IMR-90 (cell line): ENCODE data around the gene UFSP1. TPM values are rescaled to one million over a fixed set of nuclear protein-coding genes. Genes with fewer than 3 reads are reported as not detected.

Source experiments
- ATAC-seq: fragments of 200-7000 bp; cut with Tn5 transposase; 2 replicates; pipeline ENCODE4 v1.9.1; 2020; ENCODE audit warnings: low read depth, mild to moderate bottlenecking, moderate library complexity
- BruUV-seq: library from RNA; stranded (reverse); fragments of 400-500 nt; replicated peaks from 2 replicates; lab custom pipeline; 2021; lab: Mats Ljungman, UMichigan
- CTCF ChIA-PET: fragments of 300-600 bp; formaldehyde crosslinking; extraction: SDS; loops from one replicate; lab custom pipeline; 2021; ENCODE audit warnings: antibody characterized with exemption; lab: Yijun Ruan, JAX
- POLR2A ChIA-PET: fragments of 300-600 bp; sonication (Branson Sonifier 250); formaldehyde crosslinking; loops from one replicate; lab custom pipeline; 2022; ENCODE audit warnings: antibody characterized with exemption; ENCODE audit not compliant: unreplicated experiment; lab: Charles Lee
- DNase-seq: peaks from one replicate; pipeline ENCODE4 v3.0.0; 2013
- H2AFZ ChIP-seq: replicated peaks from 2 replicates; pipeline ENCODE3; 2013; ENCODE audit warnings: low read length, mild to moderate bottlenecking; ENCODE audit not compliant: poor library complexity
- H2AK5ac ChIP-seq: 2 replicates; pipeline ENCODE4 v1.6.1; 2013; ENCODE audit warnings: low read depth, low read length, inconsistent platforms
- H2AK9ac ChIP-seq: replicated peaks from 2 replicates; pipeline ENCODE3; 2013; ENCODE audit warnings: mild to moderate bottlenecking, low read depth, low read length, moderate library complexity; ENCODE audit not compliant: poor library complexity
- H2BK120ac ChIP-seq: 2 replicates; pipeline ENCODE4 v1.6.1; 2013; ENCODE audit warnings: low read depth, low read length, inconsistent platforms
- H2BK15ac ChIP-seq: 3 replicates; pipeline ENCODE4 v1.6.1; 2013; ENCODE audit warnings: low read depth, low read length, inconsistent platforms
- H2BK20ac ChIP-seq: 2 replicates; pipeline ENCODE4 v1.6.1; 2013; ENCODE audit warnings: low read depth, mild to moderate bottlenecking, inconsistent platforms, low read length, moderate library complexity
- H2BK5ac ChIP-seq: 2 replicates; pipeline ENCODE4 v1.6.1; 2013; ENCODE audit warnings: mild to moderate bottlenecking, low read depth, low read length, inconsistent platforms; ENCODE audit not compliant: poor library complexity, severe bottlenecking
- H3K14ac ChIP-seq: replicated peaks from 2 replicates; pipeline ENCODE4 v1.6.1; 2013; ENCODE audit warnings: low read depth, low read length, inconsistent platforms
- H3K18ac ChIP-seq: 2 replicates; pipeline ENCODE4 v1.6.1; 2013; ENCODE audit warnings: low read depth, low read length, control low read depth
- H3K23ac ChIP-seq: 2 replicates; pipeline ENCODE4 v1.6.1; 2013; ENCODE audit warnings: low read depth, low read length, inconsistent platforms
- H3K27ac ChIP-seq: 2 replicates; pipeline ENCODE4 v1.5.1; 2013; ENCODE audit warnings: mild to moderate bottlenecking, control low read depth, low read length; ENCODE audit not compliant: insufficient read depth
- H3K27me3 ChIP-seq: 2 replicates; pipeline ENCODE4 v1.6.1; 2013; ENCODE audit warnings: low read length; ENCODE audit not compliant: control insufficient read depth, insufficient read depth
- H3K36me3 ChIP-seq: 2 replicates; pipeline ENCODE4 v1.6.1; 2013; ENCODE audit warnings: low read length, mixed read lengths; ENCODE audit not compliant: control insufficient read depth, insufficient read depth
- H3K4ac ChIP-seq: 2 replicates; pipeline ENCODE4 v1.6.1; 2013; ENCODE audit warnings: low read depth, low read length, inconsistent platforms
- H3K4me1 ChIP-seq: 2 replicates; pipeline ENCODE4 v1.6.1; 2013; ENCODE audit warnings: low read length, mixed read lengths; ENCODE audit not compliant: control insufficient read depth, insufficient read depth
- H3K4me2 ChIP-seq: 2 replicates; pipeline ENCODE4 v1.6.1; 2013; ENCODE audit warnings: low read depth, mild to moderate bottlenecking, control low read depth, low read length, moderate library complexity
- H3K4me3 ChIP-seq: 2 replicates; pipeline ENCODE4 v1.5.1; 2013; ENCODE audit warnings: low read depth, mild to moderate bottlenecking, control low read depth, low read length, moderate library complexity; ENCODE audit not compliant: insufficient read depth
- H3K56ac ChIP-seq: 2 replicates; pipeline ENCODE4 v1.6.1; 2013; ENCODE audit warnings: low read length, inconsistent platforms; ENCODE audit not compliant: insufficient read depth; ENCODE audit errors: extremely low read depth
- H3K79me1 ChIP-seq, 2 experiments: 2 replicates each; pipeline ENCODE4 v1.6.1; 2013; ENCODE audit warnings: low read length in 2 of 2, inconsistent platforms in 1 of 2, low read depth in 1 of 2
- H3K9ac ChIP-seq: 2 replicates; pipeline ENCODE4 v1.6.1; 2013; ENCODE audit warnings: low read depth, low read length, control low read depth
- H3K9me1 ChIP-seq: 2 replicates; pipeline ENCODE4 v1.6.1; 2013; ENCODE audit warnings: low read length, inconsistent platforms; ENCODE audit not compliant: insufficient read depth
- H3K9me3 ChIP-seq: 2 replicates; pipeline ENCODE4 v1.6.1; 2013; ENCODE audit warnings: low read length; ENCODE audit not compliant: control insufficient read depth, insufficient read depth
- H4K20me1 ChIP-seq: 2 replicates; pipeline ENCODE4 v1.6.1; 2013; ENCODE audit warnings: low read length, inconsistent platforms; ENCODE audit not compliant: insufficient read depth
- H4K5ac ChIP-seq: 2 replicates; pipeline ENCODE4 v1.6.1; 2013; ENCODE audit warnings: mild to moderate bottlenecking, low read depth, low read length, control low read depth
- H4K8ac ChIP-seq, 2 experiments: 2 replicates each; pipeline ENCODE4 v1.6.1; 2013; ENCODE audit warnings: low read depth in 2 of 2, low read length in 2 of 2, control low read depth in 1 of 2, inconsistent platforms in 1 of 2
- H4K91ac ChIP-seq: 2 replicates; pipeline ENCODE4 v1.6.1; 2013; ENCODE audit warnings: low read depth, low read length, inconsistent platforms; ENCODE audit not compliant: insufficient read depth
- CEBPB ChIP-seq: IDR thresholded peaks from 2 replicates; pipeline ENCODE4 v1.6.1; 2012; ENCODE audit warnings: low read depth, low read length, improper control_type of control experiment
- ELK1 ChIP-seq: fragments of 150-350 bp; IDR thresholded peaks from 2 replicates; pipeline ENCODE4 v1.6.1; 2016; ENCODE audit warnings: low read depth, mild to moderate bottlenecking, low read length, moderate library complexity, borderline replicate concordance
- SMC3 ChIP-seq: fragments of 150-350 bp; IDR thresholded peaks from 2 replicates; pipeline ENCODE4 v1.6.1; 2016; ENCODE audit warnings: low read depth, mild to moderate bottlenecking, antibody characterized with exemption, low read length, moderate library complexity
- WGBS, 2 experiments: methylation state at CpG; one replicate each; pipeline versions ENCODE4 v1.1.5 to v1.1.7; 2013; ENCODE audit warnings: missing lambda C conversion rate in 2 of 2; ENCODE audit not compliant: insufficient read length in 1 of 2; ENCODE audit errors: extremely low coverage in 2 of 2; 5-methylcytosine and 5-hydroxymethylcytosine counted together
- dilution Hi-C: fragments of 300-500 bp; cut with HindIII; formaldehyde crosslinking; loops from one replicate; pipeline ENCODE4 v1.14.3; 2018; ENCODE audit warnings: low sequenced_read_pairs; ENCODE audit not compliant: unreplicated experiment
- in situ Hi-C: fragments of 300-500 bp; cut with MboI; formaldehyde crosslinking; loops from 3 replicates; pipeline ENCODE4 v1.14.3; 2019; ENCODE audit warnings: low sequenced_read_pairs, inconsistent platforms, mixed read lengths
- intact Hi-C: fragments of 100-400 bp; cut with micrococcal nuclease; formaldehyde crosslinking; loops from 2 replicates; pipeline ENCODE4 v1.10.0; 2022
- polyA plus RNA-seq, 3 experiments: library from polyadenylated mRNA; depleted of rRNA; stranded (reverse); fragments of >200 nt; gene quantifications; 2 replicates each; pipeline ENCODE4 v1.2.3, GENCODE V29; 2012; ENCODE audit warnings: low replicate concordance in 1 of 3
- total RNA-seq: library from RNA; depleted of rRNA; stranded (reverse); fragments of >200 nt; gene quantifications from 2 replicates; pipeline ENCODE4 v1.2.3, GENCODE V29; 2012
- TF ChIP-seq, protein P1 (sequence below): fragments of 150-350 bp; IDR thresholded peaks from 2 replicates; pipeline ENCODE4 v1.6.1; 2017; ENCODE audit warnings: mild to moderate bottlenecking, antibody characterized with exemption, low read length, low read depth

Gene UFSP1
- total and polyA plus RNA-seq, 2 of the 4 experiments (the other 2 are of a cell fraction) = 0.36 to 1.0 TPM

- TF ChIP-seq, protein P1, sequence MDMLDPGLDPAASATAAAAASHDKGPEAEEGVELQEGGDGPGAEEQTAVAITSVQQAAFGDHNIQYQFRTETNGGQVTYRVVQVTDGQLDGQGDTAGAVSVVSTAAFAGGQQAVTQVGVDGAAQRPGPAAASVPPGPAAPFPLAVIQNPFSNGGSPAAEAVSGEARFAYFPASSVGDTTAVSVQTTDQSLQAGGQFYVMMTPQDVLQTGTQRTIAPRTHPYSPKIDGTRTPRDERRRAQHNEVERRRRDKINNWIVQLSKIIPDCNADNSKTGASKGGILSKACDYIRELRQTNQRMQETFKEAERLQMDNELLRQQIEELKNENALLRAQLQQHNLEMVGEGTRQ = no peak
- TF ChIP-seq SMC3 = no peak
These were observed 7.3 kb downstream of the UFSP1 start (continued) for GRCh38 chr7:100882201-100882600.

- Histone ChIP-seq H4K8ac (no peak overlapping the region), H3K9me1 (no peaks in the 10 kb centered on the region; the same call in 1 of the 2 replicates), H4K20me1 (peaks cover 48% of the 10 kb centered on the region), H2BK5ac (no peak overlapping the region), H2AK5ac (no peak overlapping the region), H2BK15ac (no peak overlapping the region), H2AK9ac (peak overlapping the region; percentile 71), H3K56ac (no peak overlapping the region), H3K4me2 (no peak overlapping the region), H3K9ac (no peak overlapping the region), H4K5ac (no peak overlapping the region), H3K4me1 (peaks cover 4% of the 10 kb centered on the region; the same call in 1 of the 2 replicates), H3K4me3 (no peak overlapping the region), H3K27me3 (no peaks in the 10 kb centered on the region), H2AFZ (no peak overlapping the region), H3K14ac (no peak overlapping the region), H3K18ac (no peak overlapping the region), H3K4ac (no peak overlapping the region), H3K9me3 (no peaks in the 10 kb centered on the region), H3K36me3 (peaks cover 70% of the 10 kb centered on the region), H3K23ac (no peak overlapping the region), H3K79me1 (peaks cover 32 to 70% of the 10 kb centered on the region in 2 experiments), H4K91ac (no peak overlapping the region), H2BK120ac (no peak overlapping the region), H3K27ac (no peak overlapping the region), H2BK20ac (no peak overlapping the region)
- WGBS, 2 experiments = 94% methylated on average over 6 of the region's 20 CpGs; no CpG with 5 or more reads in 1 of the 2 experiments
- intact Hi-C loops = no loop called here
- TF ChIP-seq ELK1 (no peak), CEBPB (no peak)
- ATAC-seq (no peak), DNase-seq (no peak)
- in situ Hi-C loops = no loop called here
- ChIA-PET CTCF (no interaction called here), POLR2A (interaction anchor here (0.6 kb wide), 1 partner anchor 9 kb away, joined by 4 read pairs; no protein-coding TSS in a partner anchor)
- dilution Hi-C loops = no loop called here
- no TSS peak for BruUV-seq
These were observed 8.4 kb downstream of the UFSP1 start for GRCh38 chr7:100881136-100881535.
